Activated naive CD4-positive, alpha-beta T cell (primary cell): ENCODE measurements around the gene MID1.

Experiments
- DNase-seq, 4 experiments: peaks; one replicate each; lab custom pipeline; 2025; lab: John Stamatoyannopoulos, UW

Gene MID1

DNA sequence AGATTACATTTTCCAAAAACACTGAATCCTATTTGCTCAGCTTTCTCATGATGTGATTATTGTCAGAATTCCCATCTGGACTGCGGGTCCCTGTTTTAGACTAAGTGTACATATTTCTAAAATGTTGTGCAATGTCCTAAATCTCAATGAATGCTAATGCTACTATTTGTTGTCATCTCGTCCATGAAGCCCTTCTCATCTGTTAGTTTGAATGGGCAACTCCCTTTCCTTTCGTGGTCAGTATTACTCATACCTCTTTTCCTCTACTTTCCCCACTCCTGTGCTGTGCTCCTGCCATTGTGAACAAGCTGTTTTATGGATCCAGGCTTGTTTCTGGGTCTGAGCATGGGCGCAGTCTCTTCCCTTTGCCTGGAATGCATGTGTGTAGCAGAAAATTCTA is 91.0 kb downstream of the MID1 start:
- no peak for DNase-seq

DNA sequence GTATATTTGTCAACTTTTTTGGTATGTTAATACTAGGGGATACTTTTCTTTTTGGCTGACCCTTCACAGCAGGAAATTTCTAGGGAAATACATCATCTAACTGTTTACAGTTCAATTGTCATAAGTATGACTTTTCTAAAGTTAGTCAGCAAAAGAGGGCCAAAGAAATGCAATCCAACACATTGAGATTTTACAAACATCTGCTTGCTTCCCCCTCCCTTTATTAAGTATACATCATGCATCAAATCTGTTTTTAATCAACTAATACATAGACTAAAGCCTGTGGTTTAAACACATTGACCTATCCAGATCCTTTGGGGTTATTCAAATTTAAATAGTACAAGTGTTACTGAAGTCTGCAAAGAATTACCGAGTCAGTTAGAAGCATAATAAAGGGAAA is 93.9 kb downstream of the MID1 start:
- DNase-seq: no peak

DNA sequence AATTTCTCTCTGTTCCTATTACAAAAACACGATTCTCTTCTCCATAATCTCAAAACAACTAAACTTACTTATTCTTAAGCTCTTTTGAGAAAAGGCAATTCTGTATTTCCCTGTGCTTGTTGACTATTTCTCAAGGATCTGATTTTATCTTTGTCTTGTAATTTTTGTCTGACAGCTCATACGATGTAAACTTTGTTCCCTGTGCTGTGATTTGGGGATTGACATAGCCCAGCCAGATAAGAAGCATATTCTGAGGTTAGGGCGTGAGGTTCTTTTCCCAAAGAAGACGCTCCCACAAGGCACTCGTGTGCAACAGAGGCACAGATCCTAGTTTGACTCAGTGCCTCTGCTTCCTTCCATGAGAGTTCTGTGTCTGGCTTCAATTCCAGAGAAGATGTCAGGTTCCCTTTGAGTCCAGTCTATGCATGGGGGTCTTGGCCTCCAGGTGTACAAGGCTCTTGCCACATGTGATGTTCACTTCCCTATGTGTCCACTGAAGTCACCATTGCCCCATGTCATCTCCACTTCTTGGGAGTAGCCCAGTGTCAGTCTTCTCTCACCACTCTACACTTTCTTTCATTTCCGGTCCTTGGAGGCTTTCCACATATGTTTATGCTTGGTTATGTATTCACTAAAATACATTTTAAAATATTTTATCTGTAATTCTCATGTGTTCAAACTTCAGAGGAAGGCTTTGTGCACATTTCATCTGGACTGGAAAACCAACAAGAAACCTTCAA is 94.8 kb downstream of the MID1 start:
- DNase-seq: no peak

- no peak for DNase-seq
Observed at GRCh38 chrX:10524578-10524977, 95.8 kb downstream of the MID1 start.

DNA sequence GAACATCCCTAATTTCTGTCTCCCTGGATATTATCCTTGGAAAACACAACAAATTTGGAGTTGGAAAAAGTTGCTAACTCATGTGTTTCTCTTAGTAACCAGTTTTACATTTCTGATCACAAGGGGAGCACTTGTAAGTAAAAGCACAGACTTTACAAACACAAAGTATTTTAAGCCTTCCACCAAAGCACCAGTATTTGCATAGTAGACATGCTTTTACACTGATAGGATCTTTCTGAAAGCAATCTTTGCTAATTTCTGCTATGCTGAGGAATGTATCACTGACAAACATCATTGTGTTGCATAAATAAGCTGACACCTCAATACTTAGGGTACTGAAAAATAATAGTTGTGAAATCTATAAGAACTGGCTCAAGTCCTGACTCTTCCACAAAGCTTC is 100.6 kb downstream of the MID1 start:
- no peak for DNase-seq

- no peak for DNase-seq
Observed at GRCh38 chrX:10519278-10519677, 101.1 kb downstream of the MID1 start.

DNA sequence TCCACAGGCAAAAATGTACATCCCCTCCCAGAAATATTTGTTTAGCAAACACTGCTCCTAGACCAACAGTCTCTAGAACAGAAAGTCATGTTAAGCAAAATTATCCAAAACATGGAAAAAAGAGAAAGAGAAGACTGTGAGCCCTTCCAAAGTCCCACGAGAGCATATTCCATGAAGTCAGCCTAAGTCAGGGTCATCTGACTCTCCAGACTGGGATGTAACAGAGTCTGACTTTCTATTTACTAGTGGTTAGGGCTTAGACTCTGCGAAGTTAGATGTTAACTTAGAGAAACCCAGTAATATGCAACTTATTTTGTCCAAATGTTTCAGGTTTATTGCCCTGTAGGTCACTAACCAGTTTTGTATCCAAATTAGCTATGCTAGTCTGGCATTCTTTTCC is 102.3 kb downstream of the MID1 start:
- no peak for DNase-seq

DNA sequence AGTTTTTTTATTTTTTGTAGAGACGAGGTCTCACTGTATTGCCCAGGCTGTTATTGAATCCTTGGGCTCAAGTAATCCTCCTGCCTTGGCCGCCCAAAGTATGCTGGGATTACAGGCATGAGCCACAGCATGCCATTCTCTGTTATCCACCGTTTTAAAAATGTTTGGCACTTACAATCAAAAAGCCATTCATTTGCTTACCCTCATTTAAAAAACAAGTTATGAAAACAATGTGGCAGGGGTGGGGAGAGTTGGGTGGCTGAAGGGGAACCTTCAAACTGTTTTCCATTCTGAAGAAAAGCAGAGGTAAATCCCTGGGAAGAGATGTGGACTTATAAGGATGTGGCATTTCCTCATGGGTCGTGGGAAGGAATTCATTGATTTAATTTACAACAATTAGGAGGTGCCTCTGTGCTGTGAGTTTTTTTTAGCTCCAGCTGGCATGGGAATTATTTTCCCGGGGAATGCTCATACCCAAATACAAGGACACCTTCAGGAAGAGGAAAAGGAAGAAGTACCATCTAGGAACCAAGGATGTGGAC is 103.5 kb downstream of the MID1 start:
- no peak for DNase-seq

DNA sequence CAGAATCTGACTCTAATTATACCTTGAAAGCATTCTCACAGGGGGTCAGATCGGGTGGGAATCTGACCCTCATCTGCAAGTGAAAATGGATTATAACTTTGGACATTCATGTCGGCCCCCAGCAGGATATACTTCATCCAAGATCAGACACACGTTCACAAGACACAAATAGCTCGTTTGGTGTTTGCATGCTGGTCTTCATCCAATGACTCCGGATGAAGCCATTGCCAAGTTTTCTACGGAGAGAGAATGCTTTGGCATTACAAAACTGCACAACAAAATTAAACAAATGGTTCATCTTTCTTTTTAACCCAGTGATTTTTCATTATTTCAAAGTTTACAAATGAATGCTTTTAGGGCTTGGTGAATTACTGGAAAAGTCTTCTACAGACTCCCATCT is 105.5 kb downstream of the MID1 start:
- no peak for DNase-seq

DNA sequence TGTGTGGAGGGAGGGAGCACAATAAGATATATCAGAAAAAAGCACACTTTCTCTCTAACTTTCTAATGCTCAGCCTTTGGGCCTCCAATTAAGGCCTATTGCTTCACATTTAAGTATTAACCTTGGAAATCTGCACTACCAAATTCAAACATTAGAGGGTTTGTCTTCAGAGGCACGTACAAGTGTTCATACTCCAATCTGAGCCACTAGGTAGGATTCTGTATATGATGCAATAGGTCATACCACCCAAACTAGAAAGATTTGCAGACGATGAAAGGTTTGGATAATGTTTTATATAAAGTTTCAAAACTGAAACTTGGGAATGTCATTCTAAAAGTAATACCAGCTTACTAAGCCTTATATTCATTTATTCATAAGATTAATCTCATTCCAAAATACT is 106.4 kb downstream of the MID1 start:
- no peak for DNase-seq

- DNase-seq: no peak
Observed at GRCh38 chrX:10512741-10513140, 107.6 kb downstream of the MID1 start.

- no peak for DNase-seq
Observed at GRCh38 chrX:10512258-10512657, 108.1 kb downstream of the MID1 start.

GRCh38 chrX:10509397-10509796 is 111.0 kb downstream of the MID1 start:
- DNase-seq: no peak

DNA sequence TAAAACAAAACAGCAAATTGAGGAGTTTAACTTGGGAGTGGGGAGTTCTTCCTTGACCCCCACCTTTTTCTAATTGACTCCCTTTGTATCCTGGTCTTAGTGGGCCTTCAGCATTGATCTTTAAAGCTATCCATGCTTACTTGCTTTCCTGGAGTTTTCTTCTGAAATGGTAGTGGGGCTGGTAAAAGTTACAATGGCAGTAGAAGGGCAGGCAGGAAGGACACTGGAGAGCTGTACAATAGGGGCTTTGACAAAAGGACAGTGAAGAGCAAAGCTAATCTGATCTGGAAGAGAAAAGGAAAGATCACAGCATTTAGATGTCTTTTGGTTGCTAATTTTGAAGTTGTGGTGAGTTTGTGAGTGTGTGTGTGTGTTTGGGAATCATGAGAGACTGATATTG is 111.5 kb downstream of the MID1 start:
- DNase-seq: no peak

DNA sequence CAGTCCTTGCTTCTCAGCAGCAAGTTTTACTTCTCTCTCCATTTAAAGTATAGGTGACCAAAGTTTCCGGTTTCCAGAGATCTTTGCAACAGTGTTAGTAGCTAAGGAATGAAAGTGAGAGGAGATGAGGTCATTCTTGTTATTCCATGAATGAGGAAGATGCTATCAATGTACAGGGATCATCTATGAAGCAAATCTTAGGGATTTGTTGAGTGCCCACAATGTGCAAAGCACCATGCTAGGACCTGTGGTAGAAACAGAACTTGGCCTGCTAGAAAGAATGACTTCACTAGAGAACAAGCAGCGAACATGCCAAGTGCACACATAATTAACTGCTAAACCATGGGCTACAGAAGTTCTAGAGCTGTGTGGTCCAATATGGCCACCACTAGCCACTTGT is 112.5 kb downstream of the MID1 start:
- DNase-seq: no peak

GRCh38 chrX:10507181-10507580 is 113.2 kb downstream of the MID1 start:
- no peak for DNase-seq

- no peak for DNase-seq
Observed at GRCh38 chrX:10506781-10507180, 113.6 kb downstream of the MID1 start.

DNA sequence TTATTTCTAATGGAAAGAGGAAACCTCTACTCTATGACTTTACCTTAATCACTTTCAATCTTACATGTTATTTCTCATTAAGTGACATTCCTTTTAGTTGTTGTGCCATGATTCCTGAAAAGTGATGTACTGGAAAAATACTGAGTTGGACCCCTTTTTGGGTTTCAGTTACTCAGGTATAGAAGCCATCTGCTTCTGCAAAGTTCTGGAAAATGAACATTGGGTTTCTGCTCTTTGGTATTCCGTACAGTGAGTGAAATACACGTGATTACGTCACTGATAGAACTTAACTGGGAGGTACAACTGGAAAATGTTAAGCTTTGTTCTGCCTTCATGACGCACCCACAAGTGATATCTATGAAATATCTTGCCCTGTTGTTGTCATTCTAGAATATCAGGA is 114.7 kb downstream of the MID1 start:
- no peak for DNase-seq

GRCh38 chrX:10502961-10503360 is 117.4 kb downstream of the MID1 start:
- no peak for DNase-seq

GRCh38 chrX:10501611-10502010 is 118.8 kb downstream of the MID1 start:
- DNase-seq: no peak

GRCh38 chrX:10496345-10496965 is 123.9 kb downstream of the MID1 start:
- DNase-seq: no peak

- no peak for DNase-seq
Observed at GRCh38 chrX:10495677-10496076, 124.7 kb downstream of the MID1 start.

DNA sequence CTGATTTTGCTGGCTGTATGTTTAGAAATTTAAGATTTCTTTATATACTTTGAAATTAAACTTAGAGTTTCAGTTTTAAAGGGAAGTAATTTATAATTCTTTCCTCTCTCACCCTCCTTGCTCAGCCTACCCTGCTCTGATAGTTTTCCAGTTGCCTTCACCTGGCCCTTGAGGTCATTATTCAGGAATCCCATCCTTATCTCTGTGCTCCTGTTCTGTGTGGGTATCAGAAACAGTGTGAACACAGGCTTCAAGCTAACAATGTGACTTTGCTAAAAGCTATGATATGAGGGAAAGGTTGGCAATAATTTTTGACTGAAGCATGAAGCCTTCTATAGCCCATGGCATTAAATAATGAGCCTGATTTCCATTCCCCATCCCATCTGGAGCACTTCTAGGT is 128.1 kb downstream of the MID1 start:
- DNase-seq: no peak

- DNase-seq: no peak
Observed at GRCh38 chrX:10486373-10486772, 134.0 kb downstream of the MID1 start.
